Midbrain (tissue), 1 donor: ENCODE data around the gene THBD.

ENCODE experiments used
- DNase-seq: peaks from one replicate; lab custom pipeline; 2025; lab: John Stamatoyannopoulos, UW

Gene THBD

DNA sequence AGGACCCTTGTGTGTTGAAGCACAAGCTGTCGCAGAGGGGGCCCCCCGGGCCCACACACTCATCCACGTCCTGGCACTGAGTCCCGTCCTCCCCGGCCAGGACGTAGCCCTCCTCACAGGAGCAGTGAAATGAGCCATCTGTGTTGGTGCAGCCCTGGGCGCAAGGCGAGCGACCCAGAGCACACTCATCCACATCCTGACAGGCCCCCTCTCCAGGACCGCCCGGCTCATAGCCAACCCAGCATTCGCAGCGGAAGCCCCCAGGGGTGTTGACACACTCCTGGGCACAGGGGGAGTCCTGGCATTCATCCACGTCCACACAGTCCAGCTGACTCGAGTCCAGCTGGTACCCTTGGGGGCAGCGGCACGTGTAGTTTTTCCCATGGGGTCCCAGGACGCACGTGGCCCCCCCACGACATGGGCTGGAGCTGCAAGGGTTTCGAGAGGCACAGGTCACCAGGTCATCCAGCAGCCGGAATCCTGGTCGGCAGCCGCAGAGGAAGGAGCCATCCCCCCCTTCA lies 35.4 kb upstream of the THBD start:
- no peak for DNase-seq

DNA sequence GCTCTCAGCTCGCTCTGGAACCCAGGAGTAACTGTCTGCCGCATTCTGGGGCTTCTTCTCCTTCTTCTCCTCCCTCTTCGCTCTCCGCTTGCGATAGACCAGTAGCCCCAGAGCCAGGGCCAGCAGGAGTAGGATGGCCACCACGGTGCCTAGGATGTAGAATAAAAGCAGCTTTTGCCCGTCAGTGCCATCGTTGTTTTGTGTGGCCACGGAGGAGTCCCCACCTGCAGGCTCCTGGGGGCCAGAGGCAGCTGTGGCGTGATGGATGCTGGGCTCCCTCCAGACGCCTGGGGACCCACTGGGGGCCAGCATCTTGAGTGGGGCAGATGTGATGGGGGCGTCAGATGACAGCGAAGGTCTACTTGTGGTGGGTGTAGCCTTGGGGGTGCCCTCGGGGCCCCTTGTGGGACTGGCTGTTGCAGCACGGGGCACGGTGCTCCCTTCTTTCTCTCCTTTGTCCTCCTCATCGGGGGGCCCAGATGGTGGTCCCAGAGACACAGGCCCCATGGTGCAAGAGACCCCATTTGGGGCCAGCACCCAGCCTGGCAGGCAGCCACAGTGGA lies 34.9 kb upstream of the THBD start:
- DNase-seq: no peak

- no peak for DNase-seq
These were observed 34.2 kb upstream of the THBD start for GRCh38 chr20:23083553-23084220.

- DNase-seq: no peak
These were observed 33.5 kb upstream of the THBD start for GRCh38 chr20:23082846-23083552.

DNA sequence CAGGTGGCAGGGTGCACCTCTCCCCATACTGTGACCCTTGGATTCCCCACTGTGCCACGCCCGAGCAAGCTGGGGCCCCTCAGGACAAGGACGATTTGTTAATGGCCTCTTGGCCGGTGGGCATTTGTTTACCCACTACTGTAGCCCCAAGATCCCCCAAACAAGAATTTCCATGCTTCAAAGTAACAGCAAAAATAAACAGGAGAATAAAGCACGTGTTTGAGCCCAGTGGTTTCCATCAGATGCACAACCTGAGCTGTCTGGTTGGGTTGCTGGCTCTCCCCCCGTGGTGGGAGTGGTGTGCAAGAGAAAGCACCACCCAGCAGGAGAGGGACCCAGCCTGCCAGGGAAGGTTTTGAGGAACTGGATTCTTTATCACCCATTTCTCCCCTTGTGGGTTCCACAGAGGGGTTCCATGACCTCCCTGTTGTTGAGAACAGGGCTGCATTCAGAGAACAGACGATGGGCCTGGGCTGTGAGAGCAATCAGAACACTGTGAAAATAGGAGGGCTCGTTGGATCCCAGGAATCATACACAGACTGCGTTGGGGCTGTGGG lies 31.9 kb upstream of the THBD start:
- DNase-seq: no peak

DNA sequence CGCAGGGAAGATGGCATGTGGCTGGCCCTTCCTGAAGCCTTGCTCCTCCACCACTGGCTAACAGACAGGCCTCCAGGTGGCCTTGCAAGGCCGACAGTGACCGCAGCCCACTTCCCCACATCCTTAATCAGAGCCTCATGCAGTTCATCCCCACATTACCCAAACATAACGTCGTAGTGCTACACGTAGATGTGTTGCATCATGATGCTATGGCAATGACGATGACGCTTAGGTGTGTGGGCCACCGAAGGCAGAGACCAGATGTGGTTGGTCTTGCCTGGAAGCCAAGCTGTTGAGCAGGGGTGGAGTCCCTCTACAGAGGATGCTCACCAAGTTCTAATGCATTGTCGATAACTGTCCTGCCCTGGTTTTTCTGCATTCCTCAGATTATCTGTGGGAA lies 31.0 kb upstream of the THBD start:
- DNase-seq: no peak

GRCh38 chr20:23079926-23080325 lies 30.5 kb upstream of the THBD start:
- no peak for DNase-seq

- DNase-seq: no peak
These were observed 29.5 kb upstream of the THBD start for GRCh38 chr20:23079016-23079351.

DNA sequence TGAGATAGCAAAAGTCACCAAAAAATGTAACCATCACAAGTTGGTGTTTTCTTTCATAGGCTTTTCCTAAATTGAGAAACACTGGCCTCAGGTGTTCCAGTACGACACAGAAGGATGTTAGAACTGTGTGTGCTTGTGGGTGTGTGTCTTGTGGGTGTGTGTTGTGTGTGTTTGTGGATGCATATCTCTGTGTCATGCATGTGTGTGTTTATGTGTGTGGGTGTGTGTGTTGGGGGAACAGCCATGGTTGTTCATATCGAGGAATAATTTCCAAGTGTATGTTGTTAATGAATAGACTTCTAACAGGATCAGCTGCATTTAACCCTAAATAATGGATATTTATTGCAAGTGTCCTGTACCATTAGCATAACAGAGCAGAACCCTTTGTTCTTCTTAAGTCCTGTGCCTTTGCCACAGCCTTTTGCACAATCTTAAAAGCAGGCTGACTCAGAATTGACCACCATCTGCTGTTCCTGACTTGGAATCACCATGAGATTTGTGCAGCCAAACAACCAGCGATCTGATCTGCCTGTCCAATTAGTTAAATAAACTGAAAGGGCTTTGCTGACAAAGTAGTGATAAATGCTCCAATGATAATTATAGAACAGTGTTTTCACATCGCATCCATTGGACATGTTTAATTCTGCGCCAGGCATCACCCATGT lies 29.0 kb upstream of the THBD start:
- no peak for DNase-seq

- DNase-seq: no peak
These were observed 27.8 kb upstream of the THBD start for GRCh38 chr20:23077277-23077676.

DNA sequence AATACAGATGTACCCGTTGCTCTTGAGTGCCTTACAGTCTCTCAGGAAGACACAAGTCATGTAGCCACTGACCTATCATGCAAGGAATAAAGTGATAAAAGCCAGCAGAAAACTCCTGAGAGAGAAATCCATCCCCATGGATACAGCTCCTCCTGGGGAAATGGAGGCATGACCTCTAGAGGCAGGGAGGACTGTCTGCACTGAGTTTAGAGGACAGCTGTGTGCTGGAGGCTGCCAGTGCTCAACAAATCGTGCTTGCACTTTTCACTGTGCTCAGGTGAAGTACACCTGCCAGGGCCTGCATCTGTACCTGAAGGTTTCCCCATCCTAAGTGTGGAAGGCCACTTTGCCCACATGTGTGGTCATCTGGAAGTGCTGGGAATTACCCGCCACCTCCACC lies 24.6 kb upstream of the THBD start:
- no peak for DNase-seq

GRCh38 chr20:23072892-23073586 lies 23.6 kb upstream of the THBD start:
- DNase-seq: no peak

DNA sequence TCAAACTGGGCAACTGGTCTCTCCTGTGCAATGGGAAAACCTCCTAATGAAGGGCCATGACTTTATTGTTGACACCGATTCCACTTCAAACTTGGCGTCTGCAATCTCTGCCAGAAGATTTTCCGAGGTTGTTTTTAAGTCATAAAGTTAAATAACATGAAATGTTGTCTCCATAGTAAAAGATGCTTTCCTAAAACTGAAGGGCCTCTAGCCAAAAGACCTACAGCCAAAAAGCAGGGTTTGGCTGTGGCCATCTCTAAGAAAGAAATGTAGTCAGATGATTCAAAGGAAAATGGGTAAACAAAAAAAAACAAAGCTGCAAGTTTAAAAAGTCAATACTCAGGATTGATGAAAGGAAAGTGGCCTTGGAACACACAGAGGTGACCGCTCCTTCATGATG lies 22.5 kb upstream of the THBD start:
- no peak for DNase-seq

- DNase-seq: no peak
These were observed 21.9 kb upstream of the THBD start for GRCh38 chr20:23071398-23071797.

DNA sequence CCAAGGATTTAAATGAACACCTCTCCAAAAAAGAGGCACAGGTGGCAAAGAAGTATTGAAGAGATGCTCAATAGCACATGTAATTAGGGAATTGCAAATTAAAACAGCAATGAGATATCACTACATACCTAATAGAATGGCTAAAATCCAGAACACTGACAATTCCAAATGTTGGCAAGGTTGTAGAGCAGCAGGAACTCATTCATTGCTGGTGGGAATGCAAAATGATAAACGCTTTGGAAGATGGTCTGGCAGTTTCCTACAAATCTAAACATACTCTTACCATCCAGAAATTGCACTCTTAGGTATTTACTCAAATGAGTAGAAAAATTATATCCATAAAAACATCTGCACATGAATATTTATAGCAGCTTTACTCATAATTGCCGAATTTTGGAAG lies 19.6 kb upstream of the THBD start:
- no peak for DNase-seq

GRCh38 chr20:23068283-23068682 lies 18.8 kb upstream of the THBD start:
- no peak for DNase-seq

DNA sequence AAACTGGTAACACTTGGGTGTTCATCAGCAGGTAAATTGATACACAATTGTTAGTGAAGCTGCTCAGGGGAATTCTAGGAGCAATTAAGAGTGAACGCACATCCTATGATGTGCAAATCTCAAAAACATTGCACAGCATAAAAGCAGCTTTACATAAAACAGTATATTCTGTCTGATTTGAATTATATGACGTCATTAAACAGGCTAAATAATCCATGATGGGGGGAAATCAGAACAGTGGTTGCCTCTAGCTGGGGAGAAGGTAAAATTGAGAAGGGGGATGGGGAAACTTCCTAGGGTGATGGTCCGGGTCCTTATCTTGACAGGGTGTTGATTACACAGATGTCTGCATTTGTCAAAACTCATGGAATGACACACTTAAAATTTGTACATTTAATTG lies 17.3 kb upstream of the THBD start:
- no peak for DNase-seq

- no peak for DNase-seq
These were observed 16.1 kb upstream of the THBD start for GRCh38 chr20:23065266-23066201.

GRCh38 chr20:23063581-23063980 lies 14.1 kb upstream of the THBD start:
- no peak for DNase-seq

DNA sequence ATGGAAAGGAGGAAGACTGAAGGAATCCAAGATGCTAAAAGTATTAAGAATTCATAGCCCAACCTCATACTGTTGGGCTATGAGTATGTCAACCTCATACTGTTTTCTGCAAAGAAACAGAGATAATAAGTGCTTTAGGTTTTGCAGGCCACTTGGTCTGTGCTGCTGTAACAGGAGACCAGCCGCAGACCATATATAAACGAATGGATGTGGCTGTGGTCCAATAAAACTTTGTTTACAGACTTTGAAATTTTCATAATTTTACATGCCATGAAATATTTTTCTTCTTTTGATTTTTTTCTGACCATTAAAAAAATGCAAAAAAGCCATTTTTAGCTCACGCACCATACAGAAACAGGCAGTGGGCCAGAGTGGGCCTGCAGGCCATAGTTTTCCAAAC lies 13.7 kb upstream of the THBD start:
- no peak for DNase-seq

DNA sequence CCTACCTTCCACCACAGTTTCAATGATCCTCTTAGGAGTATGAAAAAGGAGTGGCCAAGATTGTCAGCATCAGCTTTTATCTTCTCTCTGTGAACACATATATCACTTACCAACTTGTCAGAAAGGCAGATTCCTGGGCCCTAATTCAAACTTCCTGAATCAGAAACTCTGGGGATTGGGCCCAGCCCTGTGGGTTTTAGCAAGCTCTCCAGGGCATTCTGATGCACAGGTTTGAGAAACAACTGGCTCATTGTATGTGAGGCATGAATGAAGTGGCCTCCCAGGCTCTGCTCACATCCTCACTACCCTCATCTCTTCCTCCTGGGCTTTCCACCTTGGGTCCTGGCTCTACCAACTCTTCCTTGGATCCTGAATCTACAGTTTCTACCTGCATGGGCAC lies 13.2 kb upstream of the THBD start:
- no peak for DNase-seq
